ENCODE measurements around the gene NRTN. TPM values are rescaled to one million over a fixed set of nuclear protein-coding genes. Genes with fewer than 3 reads are reported as not detected.

NRTN gene
- 0.51 and 1.3 TPM in 2 replicates for total RNA-seq

- H3K4me3 ChIP-seq (ENCODE audit: low read depth, low read length), result no peak within 1 kb of the TSS
- H3K27me3 ChIP-seq (ENCODE audit: control insufficient read depth, insufficient read depth, low read length), result peaks cover 7% of the 10 kb centered on the region
- TF ChIP-seq CTCF (IDR thresholded peaks at IDR 0.05; ENCODE audit: insufficient read depth, low read length, severe bottlenecking), result no peak
- H3K36me3 ChIP-seq (ENCODE audit: control insufficient read depth, insufficient read depth, low read length), result no peaks in the 10 kb centered on the region
- DNase-seq (ENCODE audit: low read depth) (no peak), FAIRE-seq (no peak)
Measured at GRCh38 chr19:5804516-5805461, at the start of gene NRTN. TSS of gene NRTN (plus strand) at chr19:5805067. CDS start at chr19:5824166, 19,099 bp downstream.

- no peak overlapping the region for H3K4me3 ChIP-seq (ENCODE audit: low read depth, low read length)
- no peak for TF ChIP-seq CTCF (IDR thresholded peaks at IDR 0.05; ENCODE audit: insufficient read depth, low read length, severe bottlenecking)
- no peaks in the 10 kb centered on the region for H3K27me3 ChIP-seq (ENCODE audit: control insufficient read depth, insufficient read depth, low read length)
- no peak for DNase-seq (ENCODE audit: low read depth)
- no peak for FAIRE-seq
- no peaks in the 10 kb centered on the region for H3K36me3 ChIP-seq (ENCODE audit: control insufficient read depth, insufficient read depth, low read length)
Measured at GRCh38 chr19:5762608-5763217, 42.2 kb upstream of the NRTN start.

- H3K36me3 ChIP-seq (ENCODE audit: control insufficient read depth, insufficient read depth, low read length), result no peaks in the 10 kb centered on the region
- DNase-seq (ENCODE audit: low read depth) (no peak), FAIRE-seq (no peak)
- no peaks in the 10 kb centered on the region for H3K27me3 ChIP-seq (ENCODE audit: control insufficient read depth, insufficient read depth, low read length)
- H3K4me3 ChIP-seq (ENCODE audit: low read depth, low read length), result no peak overlapping the region
- TF ChIP-seq CTCF (IDR thresholded peaks at IDR 0.05; ENCODE audit: insufficient read depth, low read length, severe bottlenecking), result no peak
Measured at GRCh38 chr19:5765220-5765619, 39.6 kb upstream of the NRTN start.

GRCh38 chr19:5767949-5768348 is 36.9 kb upstream of the NRTN start:
- Histone ChIP-seq H3K36me3 (ENCODE audit: control insufficient read depth, insufficient read depth, low read length) (no peaks in the 10 kb centered on the region), H3K4me3 (ENCODE audit: low read depth, low read length) (no peak overlapping the region), H3K27me3 (ENCODE audit: control insufficient read depth, insufficient read depth, low read length) (no peaks in the 10 kb centered on the region)
- FAIRE-seq, result no peak
- TF ChIP-seq CTCF (IDR thresholded peaks at IDR 0.05; ENCODE audit: insufficient read depth, low read length, severe bottlenecking), result no peak
- DNase-seq (ENCODE audit: low read depth), result no peak

GRCh38 chr19:5772416-5772815 is 32.5 kb upstream of the NRTN start:
- FAIRE-seq (no peak), DNase-seq (ENCODE audit: low read depth) (no peak)
- no peak overlapping the region for H3K4me3 ChIP-seq (ENCODE audit: low read depth, low read length)
- no peak for TF ChIP-seq CTCF (IDR thresholded peaks at IDR 0.05; ENCODE audit: insufficient read depth, low read length, severe bottlenecking)
- H3K27me3 ChIP-seq (ENCODE audit: control insufficient read depth, insufficient read depth, low read length), result no peaks in the 10 kb centered on the region
- H3K36me3 ChIP-seq (ENCODE audit: control insufficient read depth, insufficient read depth, low read length), result no peaks in the 10 kb centered on the region
